Stimulated activated CD8-positive, alpha-beta memory T cell treated with anti-CD3 and anti-CD28 coated beads, Interleukin-12 subunit alpha, Interleukin-12 subunit beta, amount 100 ng/mL, for 24 hours (primary cell): Measurements from ENCODE around the gene USP28.
"Not testable (repeated sequence)": the region's sequence is repeated elsewhere in the genome, so short reads cannot be mapped to it uniquely, and the experiment has no call there.

Source experiments
- DNase-seq: peaks from one replicate; pipeline ENCODE4 v3.0.0-alpha.2; 2020; ENCODE audit errors: extremely low read depth

Gene USP28

DNA sequence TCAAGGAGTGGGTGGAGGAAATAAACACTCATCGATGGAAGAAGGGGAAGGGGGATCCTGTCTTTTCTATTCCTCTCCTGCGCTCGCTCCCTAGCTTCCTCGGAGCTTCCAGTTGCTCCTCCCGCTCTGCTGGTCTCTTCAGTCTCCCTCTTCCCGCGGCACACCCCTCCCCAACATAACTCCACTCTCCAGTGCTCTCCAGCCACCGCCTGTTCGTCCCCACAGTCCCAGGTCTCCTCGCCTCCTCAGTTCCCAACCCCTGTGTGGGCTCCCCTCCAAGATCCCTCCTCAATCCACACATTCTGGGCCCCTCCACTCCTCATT lies 102.3 kb downstream of the USP28 start:
- no peak for DNase-seq

GRCh38 chr11:113771964-113772363 lies 103.4 kb downstream of the USP28 start:
- no peak for DNase-seq

- DNase-seq = no peak
These were observed 110.7 kb downstream of the USP28 start for GRCh38 chr11:113764527-113765219.

DNA sequence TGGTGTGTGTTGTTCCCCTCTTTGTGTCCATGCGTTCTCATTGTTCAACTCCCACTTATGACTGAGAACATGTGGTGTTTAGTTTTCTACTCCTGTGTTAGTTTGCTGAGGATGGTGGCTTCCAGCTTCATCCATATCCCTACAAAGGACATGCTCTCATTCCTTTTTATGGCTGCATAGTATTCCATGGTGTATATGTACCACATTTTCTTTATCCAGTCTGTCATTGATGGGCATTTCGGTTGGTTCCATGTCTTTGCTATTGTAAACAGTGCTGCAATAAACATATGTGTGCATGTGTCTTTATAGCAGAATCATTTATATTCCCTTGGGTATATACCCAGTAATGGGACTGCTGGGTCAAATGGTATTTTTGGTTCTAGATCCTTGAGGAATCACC lies 112.3 kb downstream of the USP28 start:
- not testable (repeated sequence) for DNase-seq

GRCh38 chr11:113760241-113760640 lies 115.1 kb downstream of the USP28 start:
- no peak for DNase-seq

DNA sequence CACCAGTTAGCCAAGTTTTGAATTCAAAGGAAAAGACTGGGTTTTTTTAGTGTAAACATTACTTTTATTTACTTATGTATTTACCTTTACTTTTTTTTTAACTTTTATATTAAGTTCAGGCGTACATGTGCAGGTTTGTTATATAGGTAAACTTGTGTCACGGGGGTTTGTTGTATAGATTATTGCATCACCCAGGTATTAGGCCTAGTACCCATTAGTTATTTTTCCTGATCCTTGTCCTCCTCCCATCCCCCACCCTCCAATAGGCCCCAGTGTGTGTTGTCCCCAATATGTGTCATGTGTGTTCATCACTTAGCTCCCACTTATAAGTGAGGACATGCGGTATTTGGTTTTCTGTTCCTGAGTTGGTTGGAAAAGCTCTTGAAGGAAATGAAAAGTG lies 122.4 kb downstream of the USP28 start:
- DNase-seq = no peak
